ENCODE data around the gene IRF3.

Gene IRF3

GRCh38 chr19:49687566-49688316 lies 22.1 kb upstream of the IRF3 start:
- DNase-seq (ENCODE audit: low read depth, low spot score) = no peak

GRCh38 chr19:49687150-49687549 lies 21.5 kb upstream of the IRF3 start:
- DNase-seq (ENCODE audit: low read depth, low spot score) = no peak

- DNase-seq (ENCODE audit: low read depth, low spot score) = no peak
Observed at GRCh38 chr19:49686503-49687088, 20.9 kb upstream of the IRF3 start.

- DNase-seq (ENCODE audit: low read depth, low spot score) = no peak
Observed at GRCh38 chr19:49685845-49686332, 20.2 kb upstream of the IRF3 start.

GRCh38 chr19:49684983-49685553 lies 19.4 kb upstream of the IRF3 start:
- no peak for DNase-seq (ENCODE audit: low read depth, low spot score)

- no peak for DNase-seq (ENCODE audit: low read depth, low spot score)
Observed at GRCh38 chr19:49684251-49684982, 18.8 kb upstream of the IRF3 start.

GRCh38 chr19:49683814-49684250 lies 18.2 kb upstream of the IRF3 start:
- DNase-seq (ENCODE audit: low read depth, low spot score) = no peak

GRCh38 chr19:49682274-49682673 lies 16.6 kb upstream of the IRF3 start:
- DNase-seq (ENCODE audit: low read depth, low spot score) = no peak

- no peak for DNase-seq (ENCODE audit: low read depth, low spot score)
Observed at GRCh38 chr19:49681830-49682229, 16.2 kb upstream of the IRF3 start.

- DNase-seq (ENCODE audit: low read depth, low spot score) = peak; percentile 95
Observed at GRCh38 chr19:49680421-49681351, 15.0 kb upstream of the IRF3 start.

- DNase-seq (ENCODE audit: low read depth, low spot score) = no peak
Observed at GRCh38 chr19:49679771-49680413, 14.2 kb upstream of the IRF3 start.

- no peak for DNase-seq (ENCODE audit: low read depth, low spot score)
Observed at GRCh38 chr19:49678985-49679770, 13.5 kb upstream of the IRF3 start.

- DNase-seq (ENCODE audit: low read depth, low spot score) = peak; percentile 84
Observed at GRCh38 chr19:49677901-49678674, 12.4 kb upstream of the IRF3 start.

GRCh38 chr19:49677231-49677900 lies 11.7 kb upstream of the IRF3 start, which contains the start of gene PRMT1:
Gene PRMT1 (plus strand): TSS chr19:49677271. CDS start chr19:49677281, 10 bp downstream.
- DNase-seq (ENCODE audit: low read depth, low spot score) = peak; percentile 64

GRCh38 chr19:49676784-49677230 lies 11.2 kb upstream of the IRF3 start:
- peak; percentile 100 for DNase-seq (ENCODE audit: low read depth, low spot score)

GRCh38 chr19:49676136-49676783 lies 10.6 kb upstream of the IRF3 start:
- no peak for DNase-seq (ENCODE audit: low read depth, low spot score)

GRCh38 chr19:49672131-49672919 lies 6.7 kb upstream of the IRF3 start:
- DNase-seq (ENCODE audit: low read depth, low spot score) = peak; percentile 87
